Retina (tissue), 1 donor: ENCODE measurements around the gene BEX4.
A peak's percentile ranks its signal among the peaks of the same experiment; 100 is the strongest.

Source experiments
- DNase-seq: peaks from one replicate; pipeline ENCODE4 v3.0.0-alpha.2; 2016

The BEX4 gene

GRCh38 chrX:103240155-103240554 is 25.2 kb downstream of the BEX4 start:
- DNase-seq = no peak

- DNase-seq = peak; percentile 1
Observed at GRCh38 chrX:103248553-103248952, 33.6 kb downstream of the BEX4 start.

GRCh38 chrX:103249805-103250204 is 34.9 kb downstream of the BEX4 start:
- DNase-seq = no peak

GRCh38 chrX:103250977-103251376 is 36.1 kb downstream of the BEX4 start:
- no peak for DNase-seq

- peak; percentile 5 for DNase-seq
Observed at GRCh38 chrX:103253608-103254007, 38.7 kb downstream of the BEX4 start.

GRCh38 chrX:103254171-103254824 is 39.4 kb downstream of the BEX4 start:
- DNase-seq = peak; percentile 73

- peak; percentile 85 for DNase-seq
Observed at GRCh38 chrX:103254921-103255493, 40.1 kb downstream of the BEX4 start, which contains the start of gene TCEAL8. Gene TCEAL8, minus strand, starts transcription at chrX:103255155. Its CDS starts 1,176 bp downstream, at chrX:103253979.

GRCh38 chrX:103256651-103257050 is 41.7 kb downstream of the BEX4 start:
- no peak for DNase-seq

- DNase-seq = no peak
Observed at GRCh38 chrX:103258275-103258674, 43.4 kb downstream of the BEX4 start.
